A549 (cell line): ENCODE data around the gene GMNC.

ENCODE experiments used
- BHLHE40 ChIP-seq: IDR thresholded peaks from 2 replicates; pipeline ENCODE4 v1.6.1; 2012; ENCODE audit warnings: low read depth, low read length, inconsistent platforms
- CHD4 ChIP-seq: fragments of 200-600 bp; sonication (generic); IDR thresholded peaks from 2 replicates; pipeline ENCODE4 v1.6.1; 2016; ENCODE audit warnings: antibody characterized with exemption, mild to moderate bottlenecking, borderline replicate concordance
- HDAC2 ChIP-seq: fragments of 200-600 bp; sonication (generic); IDR thresholded peaks from 2 replicates; pipeline ENCODE4 v1.6.1; 2016
- HOXB5 ChIP-seq: fragments of 250-450 bp; sonication (Bioruptor Pico); IDR thresholded peaks from 2 replicates; pipeline ENCODE4 v1.5.0; 2020; ENCODE audit warnings: mild to moderate bottlenecking, moderate library complexity
- NFE2L2 ChIP-seq: fragments of 150-350 bp; conservative IDR thresholded peaks from 2 replicates; pipeline ENCODE4 v1.6.1; 2014; ENCODE audit warnings: low read length
- POLR2A ChIP-seq: IDR thresholded peaks from 2 replicates; pipeline ENCODE4 v1.6.1; 2012; ENCODE audit warnings: mild to moderate bottlenecking, low read length
- RARB ChIP-seq: fragments of 250-450 bp; sonication (Bioruptor Pico); IDR thresholded peaks from 2 replicates; pipeline ENCODE4 v1.8.0; 2021; ENCODE audit warnings: mild to moderate bottlenecking, moderate library complexity
- RFX5 ChIP-seq: fragments of 450-650 bp; IDR thresholded peaks from 2 replicates; pipeline ENCODE4 v1.7.1; 2014; ENCODE audit warnings: antibody characterized with exemption, mild to moderate bottlenecking, moderate library complexity
- ZNF302 ChIP-seq: fragments of 250-450 bp; sonication (Bioruptor Pico); IDR thresholded peaks from 2 replicates; pipeline ENCODE4 v1.9.0; 2021; ENCODE audit warnings: inconsistent platforms, mild to moderate bottlenecking, moderate library complexity
- TF ChIP-seq, protein P1 (sequence below): fragments of >200 bp; sonication (Bioruptor Twin); formaldehyde crosslinking; IDR thresholded peaks from 3 replicates; pipeline ENCODE4 v1.5.1; 2016
- TF ChIP-seq, protein P2 (sequence below): IDR thresholded peaks from 2 replicates; pipeline ENCODE4 v1.6.1; 2012

DNA sequence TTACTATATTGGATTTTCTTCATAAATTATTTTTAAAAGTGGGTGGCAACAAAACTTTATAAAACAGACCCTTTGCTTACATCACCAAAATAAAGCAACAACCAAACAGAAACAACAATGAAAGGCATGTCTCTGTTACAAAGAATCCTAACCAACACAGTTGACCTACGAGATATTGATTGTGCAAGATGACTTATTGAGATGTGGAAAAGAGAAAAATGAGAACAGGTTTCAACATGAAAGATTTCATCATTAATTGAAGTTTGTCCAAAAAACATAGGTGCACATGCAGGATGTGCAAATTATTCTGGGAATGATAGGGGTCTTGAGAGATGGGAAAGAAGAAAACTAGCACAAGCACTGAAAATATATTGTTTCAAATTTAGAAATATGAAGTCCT lies 9.0 kb downstream of the GMNC start:
- TF ChIP-seq POLR2A (no peak), NFE2L2 (no peak), HOXB5 (CRISPR knock-in tag) (no peak), RARB (CRISPR knock-in tag) (no peak), HDAC2 (no peak), ZNF302 (CRISPR knock-in tag) (no peak), CHD4 (no peak), RFX5 (no peak), BHLHE40 (no peak)
- TF ChIP-seq, protein P1, sequence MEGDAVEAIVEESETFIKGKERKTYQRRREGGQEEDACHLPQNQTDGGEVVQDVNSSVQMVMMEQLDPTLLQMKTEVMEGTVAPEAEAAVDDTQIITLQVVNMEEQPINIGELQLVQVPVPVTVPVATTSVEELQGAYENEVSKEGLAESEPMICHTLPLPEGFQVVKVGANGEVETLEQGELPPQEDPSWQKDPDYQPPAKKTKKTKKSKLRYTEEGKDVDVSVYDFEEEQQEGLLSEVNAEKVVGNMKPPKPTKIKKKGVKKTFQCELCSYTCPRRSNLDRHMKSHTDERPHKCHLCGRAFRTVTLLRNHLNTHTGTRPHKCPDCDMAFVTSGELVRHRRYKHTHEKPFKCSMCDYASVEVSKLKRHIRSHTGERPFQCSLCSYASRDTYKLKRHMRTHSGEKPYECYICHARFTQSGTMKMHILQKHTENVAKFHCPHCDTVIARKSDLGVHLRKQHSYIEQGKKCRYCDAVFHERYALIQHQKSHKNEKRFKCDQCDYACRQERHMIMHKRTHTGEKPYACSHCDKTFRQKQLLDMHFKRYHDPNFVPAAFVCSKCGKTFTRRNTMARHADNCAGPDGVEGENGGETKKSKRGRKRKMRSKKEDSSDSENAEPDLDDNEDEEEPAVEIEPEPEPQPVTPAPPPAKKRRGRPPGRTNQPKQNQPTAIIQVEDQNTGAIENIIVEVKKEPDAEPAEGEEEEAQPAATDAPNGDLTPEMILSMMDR: no peak
- TF ChIP-seq, protein P2, sequence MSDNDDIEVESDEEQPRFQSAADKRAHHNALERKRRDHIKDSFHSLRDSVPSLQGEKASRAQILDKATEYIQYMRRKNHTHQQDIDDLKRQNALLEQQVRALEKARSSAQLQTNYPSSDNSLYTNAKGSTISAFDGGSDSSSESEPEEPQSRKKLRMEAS: no peak
